ENCODE measurements around the gene SYK.

GRCh38 chr9:90868555-90868954 lies 66.9 kb downstream of the SYK start:
- TF ChIP-seq CTCF (IDR thresholded peaks at IDR 0.05) = no peak
- TF ChIP-seq RAD21 (IDR thresholded peaks at IDR 0.05; ENCODE audit: low read length) = no peak
- no peak for TF ChIP-seq TAF1 (IDR thresholded peaks at IDR 0.05; ENCODE audit: borderline replicate concordance, low read depth, low read length)
- no peak for TF ChIP-seq SMC3 (IDR thresholded peaks at IDR 0.05; ENCODE audit: low read depth, low read length)
- no peak for TF ChIP-seq USF2 (IDR thresholded peaks at IDR 0.05; ENCODE audit: borderline replicate concordance, low read depth, low read length)
- TF ChIP-seq EP300 (IDR thresholded peaks at IDR 0.05; ENCODE audit: borderline replicate concordance in 1 of 2, low read depth in 1 of 2, low read length in 1 of 2) = no peak
- no peak for TF ChIP-seq REST (IDR thresholded peaks at IDR 0.05; ENCODE audit: low read depth, low read length)
- TF ChIP-seq FOXM1 (IDR thresholded peaks at IDR 0.05; ENCODE audit: low read depth) = no peak
- TF ChIP-seq EZH2phosphoT487 (IDR thresholded peaks at IDR 0.05; ENCODE audit: borderline replicate concordance, low read depth) = no peak
